ENCODE results near the gene TMA7B.
A peak's percentile ranks its signal among the peaks of the same experiment; 100 is the strongest.

The TMA7B gene

GRCh38 chr22:39916496-39916895 is 43.7 kb upstream of the TMA7B start:
- TF ChIP-seq CTCF (conservative IDR thresholded peaks at IDR 0.05; ENCODE audit: low read length): no peak
- no peak for DNase-seq (ENCODE audit: low read depth)
- H3K4me3 ChIP-seq (ENCODE audit: low read length): no peak overlapping the region

- TF ChIP-seq CTCF (conservative IDR thresholded peaks at IDR 0.05; ENCODE audit: low read length): no peak
- H3K4me3 ChIP-seq (ENCODE audit: low read length): no peak overlapping the region
- DNase-seq (ENCODE audit: low read depth): no peak
Observed at GRCh38 chr22:39917197-39917643, 43.0 kb upstream of the TMA7B start.

- H3K4me3 ChIP-seq (ENCODE audit: low read length): no peak overlapping the region
- TF ChIP-seq CTCF (conservative IDR thresholded peaks at IDR 0.05; ENCODE audit: low read length): no peak
- peak; percentile 17 for DNase-seq (ENCODE audit: low read depth)
Observed at GRCh38 chr22:39917776-39918495, 42.3 kb upstream of the TMA7B start.

- no peak for DNase-seq (ENCODE audit: low read depth)
- no peak overlapping the region for H3K4me3 ChIP-seq (ENCODE audit: low read length)
- no peak for TF ChIP-seq CTCF (conservative IDR thresholded peaks at IDR 0.05; ENCODE audit: low read length)
Observed at GRCh38 chr22:39920134-39920743, 40.0 kb upstream of the TMA7B start.

- no peak for DNase-seq (ENCODE audit: low read depth)
- H3K4me3 ChIP-seq (ENCODE audit: low read length): no peak overlapping the region
- no peak for TF ChIP-seq CTCF (conservative IDR thresholded peaks at IDR 0.05; ENCODE audit: low read length)
Observed at GRCh38 chr22:39923696-39924095, 36.5 kb upstream of the TMA7B start.

GRCh38 chr22:39924286-39924685 is 35.9 kb upstream of the TMA7B start:
- DNase-seq (ENCODE audit: low read depth): no peak
- H3K4me3 ChIP-seq (ENCODE audit: low read length): no peak overlapping the region
- TF ChIP-seq CTCF (conservative IDR thresholded peaks at IDR 0.05; ENCODE audit: low read length): no peak

- H3K4me3 ChIP-seq (ENCODE audit: low read length): no peak overlapping the region
- no peak for TF ChIP-seq CTCF (conservative IDR thresholded peaks at IDR 0.05; ENCODE audit: low read length)
- DNase-seq (ENCODE audit: low read depth): no peak
Observed at GRCh38 chr22:39925273-39925672, 34.9 kb upstream of the TMA7B start.

All from AG10803 (cell line).